Renal cortex interstitium (tissue), 11 donors: ENCODE measurements around the gene WDR18. TPM values are rescaled to one million over a fixed set of nuclear protein-coding genes. Genes with fewer than 3 reads are reported as not detected.

Experiments used
- DNase-seq, 11 donors: peaks; one replicate each; pipeline ENCODE4 v3.0.0-alpha.2; 2013; ENCODE audit warnings: low read depth in 9 of 11, low spot score in 4 of 11; ENCODE audit errors: extremely low read depth in 1 of 11
- polyA plus RNA-seq, 3 donors: library from polyadenylated mRNA; unstranded; fragments of 120-200 nt; gene quantifications; one replicate each; pipeline ENCODE4 v1.2.1, GENCODE V29; 2013; ENCODE audit not compliant: insufficient read length in 3 of 3

The WDR18 gene
- polyA plus RNA-seq, 3 donors, result 30.6 to 72.6 (median 54.1) TPM

- peak in 8 of 11 donors; percentile 64 to 84 (median 74) for DNase-seq
Measured at GRCh38 chr19:1025960-1026782, 42.0 kb downstream of the WDR18 start, which contains the start of gene CNN2. TSS of gene CNN2 (plus strand) at chr19:1026608. CDS start at chr19:1026662, 54 bp downstream.

- no peak for DNase-seq
Measured at GRCh38 chr19:1026783-1027649, 42.9 kb downstream of the WDR18 start.

DNA sequence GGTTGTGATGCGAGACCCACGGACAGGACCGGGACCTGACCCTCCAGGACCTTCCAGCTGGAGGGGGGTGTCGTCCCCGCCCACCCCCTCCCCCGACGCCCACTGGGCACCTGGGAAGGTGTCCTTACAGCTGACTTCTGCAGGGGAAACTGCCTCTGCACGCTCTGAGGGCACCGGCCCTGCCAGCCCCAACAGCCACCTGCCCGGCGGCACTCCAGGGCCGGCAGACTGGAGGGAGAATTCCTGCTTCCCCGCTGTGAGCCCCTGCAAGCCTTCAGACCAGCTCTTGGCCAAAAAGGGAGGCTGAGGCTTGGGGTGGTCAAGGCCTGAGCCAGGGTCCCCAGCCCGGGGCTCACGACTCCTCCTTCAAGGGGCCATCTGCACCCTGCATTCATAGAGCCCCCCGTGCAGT, 43.5 kb downstream of the WDR18 start:
- DNase-seq, result no peak

GRCh38 chr19:1028062-1028926, 44.1 kb downstream of the WDR18 start:
- DNase-seq, result peak in 9 of 11 donors; percentile 69 to 89 (median 80)

DNA sequence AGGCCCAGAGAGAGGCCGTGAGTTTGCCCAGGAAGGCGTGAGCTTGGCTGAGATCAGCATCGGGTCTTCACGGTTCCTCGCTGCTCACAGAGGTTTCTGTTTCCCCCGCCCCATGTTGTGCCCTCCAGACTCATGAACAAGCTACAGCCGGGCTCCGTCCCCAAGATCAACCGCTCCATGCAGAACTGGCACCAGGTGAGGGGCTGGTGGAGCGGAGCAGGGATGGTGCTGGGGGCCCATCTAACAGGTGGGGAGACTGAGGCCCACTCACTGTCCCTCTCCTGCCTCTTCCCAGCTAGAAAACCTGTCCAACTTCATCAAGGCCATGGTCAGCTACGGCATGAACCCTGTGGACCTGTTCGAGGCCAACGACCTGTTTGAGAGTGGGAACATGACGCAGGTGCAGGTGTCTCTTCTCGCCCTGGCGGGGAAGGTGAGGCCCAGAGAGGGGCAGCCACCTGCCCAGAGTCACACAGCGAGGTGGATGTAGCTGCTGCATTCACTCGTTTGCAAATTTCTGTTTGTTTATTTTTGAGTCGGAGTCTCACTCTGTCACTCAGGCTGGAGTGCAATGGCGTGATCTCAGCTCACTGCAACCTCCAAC, 48.2 kb downstream of the WDR18 start:
- no peak for DNase-seq

DNA sequence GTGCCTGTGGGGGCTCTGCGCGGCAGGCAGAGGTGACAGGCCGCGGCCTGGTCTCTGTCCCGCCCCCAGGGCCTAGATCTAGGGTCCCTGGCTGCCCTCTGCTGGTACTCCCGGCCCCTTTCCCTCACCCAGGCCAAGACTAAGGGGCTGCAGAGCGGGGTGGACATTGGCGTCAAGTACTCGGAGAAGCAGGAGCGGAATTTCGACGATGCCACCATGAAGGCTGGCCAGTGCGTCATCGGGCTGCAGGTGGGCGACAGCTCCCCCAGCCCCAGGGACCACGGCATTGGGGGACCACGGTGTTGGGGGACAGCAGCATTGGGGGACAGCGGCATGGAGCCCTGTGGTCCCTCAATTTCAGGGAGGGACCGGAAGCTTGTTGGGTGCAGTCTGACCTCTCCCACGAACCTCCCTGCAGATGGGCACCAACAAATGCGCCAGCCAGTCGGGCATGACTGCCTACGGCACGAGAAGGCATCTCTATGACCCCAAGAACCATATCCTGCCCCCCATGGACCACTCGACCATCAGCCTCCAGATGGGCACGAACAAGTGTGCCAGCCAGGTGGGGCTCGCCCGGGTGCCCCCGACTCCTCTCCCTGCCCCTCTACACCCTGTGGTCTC, 52.0 kb downstream of the WDR18 start:
- no peak for DNase-seq

DNA sequence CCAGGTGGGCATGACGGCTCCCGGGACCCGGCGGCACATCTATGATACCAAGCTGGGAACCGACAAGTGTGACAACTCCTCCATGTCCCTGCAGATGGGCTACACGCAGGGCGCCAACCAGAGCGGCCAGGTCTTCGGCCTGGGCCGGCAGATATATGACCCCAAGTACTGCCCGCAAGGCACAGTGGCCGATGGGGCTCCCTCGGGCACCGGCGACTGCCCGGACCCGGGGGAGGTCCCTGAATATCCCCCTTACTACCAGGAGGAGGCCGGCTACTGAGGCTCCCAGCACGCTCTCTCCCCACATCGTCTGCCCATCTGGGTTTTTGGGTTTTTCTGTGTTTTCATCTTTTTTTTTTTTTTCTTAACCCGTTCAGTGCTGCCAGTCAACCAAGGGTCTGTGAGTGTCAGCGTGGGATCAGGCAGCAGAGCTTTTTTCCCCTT, 53.5 kb downstream of the WDR18 start:
- DNase-seq, result no peak

DNA sequence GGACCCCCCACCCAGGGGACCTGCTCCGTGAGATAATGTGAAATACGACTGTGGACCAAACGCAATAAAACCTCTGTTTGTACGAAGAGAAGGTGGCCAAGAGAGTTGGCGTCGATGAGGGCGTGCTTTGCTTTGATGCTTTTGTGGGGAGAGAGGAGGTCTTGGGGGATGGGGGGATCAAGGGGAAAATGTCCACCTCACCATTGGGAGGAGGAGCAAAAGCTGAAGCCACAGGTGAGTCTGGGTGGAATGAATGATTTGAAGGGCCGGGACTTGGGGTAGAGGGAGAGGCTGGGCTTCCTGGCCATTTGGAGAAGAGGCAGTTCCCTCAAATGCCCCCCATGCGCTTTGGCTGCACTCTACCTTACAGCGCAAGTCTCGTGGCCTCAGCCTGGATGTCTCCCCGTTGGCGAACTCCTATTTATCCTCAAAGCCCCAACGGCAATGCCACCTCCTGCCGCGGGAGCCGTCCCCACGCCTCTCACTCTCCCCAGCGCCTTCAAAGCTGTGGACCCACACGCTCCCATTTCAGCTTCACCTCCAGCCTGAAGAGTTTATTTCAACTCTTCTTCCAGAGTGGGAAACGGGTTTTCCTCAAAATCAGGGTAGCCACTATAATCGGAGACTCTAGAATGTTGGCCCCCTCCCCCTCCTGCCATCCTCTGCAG, 55.0 kb downstream of the WDR18 start:
- no peak for DNase-seq

- DNase-seq, result peak; percentile 87 to 97 (median 96)
Measured at GRCh38 chr19:1039646-1040475, 55.7 kb downstream of the WDR18 start, which contains the start of gene ABCA7. TSS of gene ABCA7 (plus strand) at chr19:1040107. CDS start at chr19:1041362, 1,255 bp downstream.

DNA sequence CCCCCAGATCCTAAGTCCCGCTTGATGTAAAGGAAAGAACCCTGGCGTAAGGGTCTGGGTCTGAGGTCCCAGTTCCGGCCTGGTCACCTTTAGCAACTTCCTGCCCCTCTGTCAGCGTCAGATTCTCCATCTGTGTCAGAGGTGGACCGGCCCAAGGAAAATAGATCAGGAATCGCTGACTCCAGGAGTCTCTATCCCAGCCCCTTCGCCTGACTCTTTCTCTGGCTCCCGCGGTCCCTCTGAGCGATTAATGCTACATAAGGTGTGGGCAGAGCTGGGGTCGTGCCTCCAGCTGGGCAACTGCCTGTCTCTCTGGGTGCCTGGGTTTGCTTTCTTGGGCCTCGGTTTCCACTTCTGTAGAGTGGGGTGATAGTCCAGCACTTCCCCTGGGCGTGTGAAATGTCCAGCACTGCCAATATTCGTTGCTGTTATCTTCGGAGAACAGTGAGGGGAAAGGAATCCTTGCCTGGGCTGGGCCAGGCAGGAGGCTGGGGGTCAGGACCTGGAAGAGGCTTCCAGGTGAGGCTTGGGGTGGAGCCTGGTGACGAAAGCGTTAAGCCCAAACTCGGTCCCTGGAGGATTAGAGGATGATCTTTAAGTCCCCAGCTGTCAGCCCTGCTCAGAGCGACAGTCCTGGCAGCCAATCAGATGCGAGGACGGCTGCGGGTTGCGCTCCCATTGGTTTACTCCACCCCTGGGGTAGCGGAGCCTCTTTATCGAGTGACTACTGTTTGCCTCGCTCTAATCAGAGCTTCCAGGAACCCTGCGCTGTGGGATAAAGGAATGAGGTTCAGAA, 56.5 kb downstream of the WDR18 start:
- peak in 8 of 11 donors; percentile 70 to 83 (median 77) for DNase-seq

DNA sequence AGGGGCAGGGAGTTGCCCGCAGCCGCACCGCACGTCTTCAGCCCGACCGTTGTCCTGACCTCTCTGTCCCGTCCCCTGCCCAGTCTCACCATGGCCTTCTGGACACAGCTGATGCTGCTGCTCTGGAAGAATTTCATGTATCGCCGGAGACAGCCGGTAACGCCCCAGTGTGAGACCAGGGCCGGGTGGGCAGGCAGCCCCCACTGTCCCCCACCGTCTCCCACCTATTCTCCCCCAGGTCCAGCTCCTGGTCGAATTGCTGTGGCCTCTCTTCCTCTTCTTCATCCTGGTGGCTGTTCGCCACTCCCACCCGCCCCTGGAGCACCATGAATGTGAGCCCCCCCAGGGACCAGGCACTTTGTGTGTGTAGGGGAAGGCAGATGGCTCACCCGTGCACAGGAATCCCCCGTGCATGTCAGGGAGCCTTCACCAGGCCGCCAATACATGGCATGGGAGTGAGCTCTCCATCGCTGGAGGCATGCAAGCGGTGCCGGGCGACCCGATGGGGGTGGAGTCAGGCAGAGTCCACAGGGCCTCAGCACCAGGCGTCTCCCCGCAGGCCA, 57.2 kb downstream of the WDR18 start:
- DNase-seq, result no peak

GRCh38 chr19:1041835-1042685, 57.9 kb downstream of the WDR18 start:
- no peak for DNase-seq

- no peak for DNase-seq
Measured at GRCh38 chr19:1042689-1043511, 58.8 kb downstream of the WDR18 start.
